ENCODE measurements around the gene TMPRSS13.

TMPRSS13 gene

DNA sequence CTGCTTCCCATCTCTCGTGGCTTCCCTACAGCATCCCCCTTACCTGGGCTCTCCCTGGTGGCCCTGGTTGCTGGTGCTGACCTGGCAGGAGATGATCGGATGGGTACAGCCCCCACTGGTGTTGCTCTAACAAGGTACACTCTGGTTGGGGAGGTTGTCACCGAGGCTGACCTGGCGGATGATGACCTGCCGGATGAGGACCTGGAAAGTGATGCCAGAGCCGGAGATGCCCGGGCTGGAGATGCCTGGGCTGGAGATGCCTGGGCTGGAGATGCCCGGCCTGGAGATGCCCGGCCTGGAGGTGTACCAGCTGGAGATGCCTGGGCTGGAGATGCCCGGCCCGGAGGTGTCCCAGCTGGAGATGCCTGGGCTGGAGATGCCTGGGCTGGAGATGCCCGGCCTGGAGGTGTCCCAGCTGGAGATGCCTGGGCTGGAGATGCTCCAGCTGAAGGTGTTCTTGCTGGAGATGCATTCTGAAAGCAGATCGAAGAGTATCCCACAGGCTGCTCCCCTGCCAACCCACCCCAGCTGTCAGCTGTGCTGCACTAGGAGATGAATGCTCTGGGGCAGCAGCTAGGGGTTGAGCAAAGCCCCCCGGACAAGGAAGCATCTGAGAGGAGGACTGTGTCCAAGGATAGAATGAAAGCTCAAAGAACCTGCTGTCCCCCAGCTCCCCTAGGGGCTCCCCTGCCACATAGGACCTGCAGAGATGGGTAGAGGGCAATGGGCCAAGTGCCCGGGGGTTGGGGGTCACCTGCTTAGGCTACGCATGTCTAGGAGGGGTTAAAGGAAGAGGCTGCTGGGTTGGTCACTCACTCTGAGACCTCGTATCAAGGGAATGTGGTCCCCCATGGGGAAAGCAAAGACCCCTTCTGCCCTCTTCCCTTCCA, 10.6 kb downstream of the TMPRSS13 start:
- Histone ChIP-seq H3K27ac (ENCODE audit: low read depth, low read length) (no peak overlapping the region), H2AFZ (ENCODE audit: low read length, unreplicated experiment) (no peak overlapping the region), H3K4me3 (ENCODE audit: low read depth, low read length) (no peak overlapping the region), H3K27me3 (ENCODE audit: insufficient read depth, low read length) (peaks cover 37% of the 10 kb centered on the region), H3K4me1 (ENCODE audit: control insufficient read depth, insufficient read depth, low read length, unreplicated experiment) (no peaks in the 10 kb centered on the region), H3K36me3 (ENCODE audit: insufficient read depth, low read length) (no peaks in the 10 kb centered on the region), H3K79me2 (ENCODE audit: control insufficient read depth, insufficient read depth, low read length, unreplicated experiment) (no peaks in the 10 kb centered on the region)

DNA sequence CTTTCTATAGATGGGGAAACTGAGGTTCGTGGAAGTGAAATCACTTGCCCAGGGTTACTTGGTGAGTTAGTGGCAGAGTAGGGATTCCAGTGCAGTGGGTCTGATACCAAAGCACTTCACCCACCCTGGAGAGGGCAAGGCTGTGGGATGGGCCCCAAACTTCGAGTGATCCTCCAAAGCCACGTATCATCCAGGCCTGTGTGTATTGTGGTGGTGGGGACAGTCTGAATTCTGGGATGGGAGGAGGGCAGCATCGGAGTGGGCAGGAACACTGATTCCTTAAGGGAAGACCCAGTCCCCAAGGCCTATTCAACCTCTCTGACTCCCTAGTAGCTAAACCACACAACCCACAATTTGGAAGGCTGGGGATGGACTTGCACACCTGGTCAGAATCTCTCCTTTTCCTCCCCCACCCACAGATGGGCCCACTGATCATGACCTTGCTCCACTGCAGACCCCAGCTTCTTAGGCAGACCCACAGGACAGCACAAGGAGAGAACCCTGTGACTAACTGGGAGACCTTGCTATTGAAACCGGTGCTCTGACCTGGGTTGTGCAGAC, 11.5 kb downstream of the TMPRSS13 start:
- Histone ChIP-seq H3K79me2 (ENCODE audit: control insufficient read depth, insufficient read depth, low read length, unreplicated experiment) (no peaks in the 10 kb centered on the region), H3K4me1 (ENCODE audit: control insufficient read depth, insufficient read depth, low read length, unreplicated experiment) (no peaks in the 10 kb centered on the region), H2AFZ (ENCODE audit: low read length, unreplicated experiment) (no peak overlapping the region), H3K36me3 (ENCODE audit: insufficient read depth, low read length) (no peaks in the 10 kb centered on the region), H3K4me3 (ENCODE audit: low read depth, low read length) (no peak overlapping the region), H3K27ac (ENCODE audit: low read depth, low read length) (no peak overlapping the region), H3K27me3 (ENCODE audit: insufficient read depth, low read length) (peaks cover 45% of the 10 kb centered on the region)

DNA sequence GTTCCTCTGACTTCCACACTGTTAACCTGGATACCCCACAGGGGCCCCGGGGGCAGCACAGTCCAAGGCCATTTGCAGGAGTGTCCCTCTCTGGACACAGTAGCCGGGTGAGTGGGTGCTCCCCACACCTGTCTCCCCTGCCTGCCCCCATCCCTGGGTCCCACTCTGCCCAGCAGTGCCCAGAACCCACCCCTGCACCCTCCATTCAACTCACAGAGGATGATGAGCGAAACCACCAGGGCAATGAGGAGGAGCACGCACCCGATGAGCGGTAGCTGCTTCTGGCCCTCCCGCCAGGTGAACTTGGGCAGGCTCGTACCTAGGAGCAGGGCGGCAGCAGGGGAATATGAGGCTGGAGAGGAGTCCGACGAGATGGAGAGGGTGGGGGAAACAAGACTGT, 12.2 kb downstream of the TMPRSS13 start:
- H3K27ac ChIP-seq (ENCODE audit: low read depth, low read length): no peak overlapping the region
- H3K4me1 ChIP-seq (ENCODE audit: control insufficient read depth, insufficient read depth, low read length, unreplicated experiment): no peaks in the 10 kb centered on the region
- H3K27me3 ChIP-seq (ENCODE audit: insufficient read depth, low read length): peaks cover 52% of the 10 kb centered on the region
- no peak overlapping the region for H3K4me3 ChIP-seq (ENCODE audit: low read depth, low read length)
- no peak overlapping the region for H2AFZ ChIP-seq (ENCODE audit: low read length, unreplicated experiment)
- no peaks in the 10 kb centered on the region for H3K36me3 ChIP-seq (ENCODE audit: insufficient read depth, low read length)
- no peaks in the 10 kb centered on the region for H3K79me2 ChIP-seq (ENCODE audit: control insufficient read depth, insufficient read depth, low read length, unreplicated experiment)

DNA sequence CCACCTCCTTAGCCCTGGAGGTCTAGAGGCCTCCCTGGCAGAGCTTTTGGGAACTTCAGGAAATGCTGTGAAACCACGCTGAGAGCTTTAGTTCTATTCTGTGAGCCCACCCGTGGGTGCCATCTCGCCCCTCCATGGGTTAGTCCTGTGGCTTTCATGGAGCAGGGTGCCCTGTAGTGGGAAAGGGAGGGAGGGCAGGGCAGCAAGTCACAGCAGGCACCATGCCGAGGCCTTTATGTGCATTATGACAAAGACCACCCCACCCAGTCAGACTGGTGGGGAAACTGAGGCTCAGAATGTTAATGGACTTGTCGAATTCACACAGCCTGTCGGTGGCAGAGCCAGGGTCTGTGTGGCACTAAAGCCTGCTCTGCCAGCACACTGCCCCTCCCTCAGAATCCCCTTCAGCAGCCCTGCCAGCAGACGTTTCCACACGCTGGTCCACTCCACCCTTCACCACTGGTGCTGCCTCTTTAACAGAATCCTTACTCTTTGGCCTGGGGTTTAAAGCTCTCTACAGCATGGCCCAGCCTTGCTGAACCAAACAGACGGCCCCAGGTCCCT, 13.4 kb downstream of the TMPRSS13 start:
- Histone ChIP-seq H3K36me3 (ENCODE audit: insufficient read depth, low read length) (no peaks in the 10 kb centered on the region), H3K79me2 (ENCODE audit: control insufficient read depth, insufficient read depth, low read length, unreplicated experiment) (no peaks in the 10 kb centered on the region), H2AFZ (ENCODE audit: low read length, unreplicated experiment) (no peak overlapping the region), H3K4me3 (ENCODE audit: low read depth, low read length) (no peak overlapping the region), H3K4me1 (ENCODE audit: control insufficient read depth, insufficient read depth, low read length, unreplicated experiment) (no peaks in the 10 kb centered on the region), H3K27ac (ENCODE audit: low read depth, low read length) (no peak overlapping the region), H3K27me3 (ENCODE audit: insufficient read depth, low read length) (peaks cover 57% of the 10 kb centered on the region)

DNA sequence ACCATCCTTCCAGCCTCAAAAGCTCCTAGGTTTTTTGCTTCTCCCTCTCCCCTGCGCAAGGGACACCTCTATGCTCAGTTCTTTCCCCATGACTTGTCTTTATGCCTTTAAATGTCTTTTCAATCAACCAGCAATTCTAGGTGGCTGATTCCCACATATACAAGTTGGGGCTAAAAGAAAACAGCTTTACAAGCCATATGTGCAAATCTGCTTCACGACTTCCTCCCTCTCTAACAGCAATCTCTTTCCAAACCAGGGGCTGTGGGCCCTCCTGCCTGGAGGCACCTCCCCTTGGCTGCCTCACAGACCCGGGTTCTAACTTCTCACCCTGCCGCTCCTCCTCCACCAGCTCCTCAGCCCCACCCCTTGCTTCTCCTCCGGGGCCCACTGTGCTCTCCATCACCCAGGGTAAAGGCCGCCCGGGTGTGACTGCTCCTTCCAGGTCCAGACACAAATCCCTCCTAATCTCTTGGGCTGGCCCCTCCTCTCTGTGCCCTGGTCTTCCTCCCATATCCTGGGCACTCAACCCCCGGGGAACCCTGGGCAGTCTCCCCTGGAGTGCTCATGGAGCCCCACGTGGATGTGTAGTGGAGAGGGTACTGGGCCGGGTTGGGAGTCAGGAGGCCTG, 14.1 kb downstream of the TMPRSS13 start:
- no peaks in the 10 kb centered on the region for H3K36me3 ChIP-seq (ENCODE audit: insufficient read depth, low read length)
- no peaks in the 10 kb centered on the region for H3K4me1 ChIP-seq (ENCODE audit: control insufficient read depth, insufficient read depth, low read length, unreplicated experiment)
- H2AFZ ChIP-seq (ENCODE audit: low read length, unreplicated experiment): no peak overlapping the region
- H3K4me3 ChIP-seq (ENCODE audit: low read depth, low read length): no peak overlapping the region
- H3K27me3 ChIP-seq (ENCODE audit: insufficient read depth, low read length): peaks cover 57% of the 10 kb centered on the region
- no peak overlapping the region for H3K27ac ChIP-seq (ENCODE audit: low read depth, low read length)
- H3K79me2 ChIP-seq (ENCODE audit: control insufficient read depth, insufficient read depth, low read length, unreplicated experiment): no peaks in the 10 kb centered on the region

DNA sequence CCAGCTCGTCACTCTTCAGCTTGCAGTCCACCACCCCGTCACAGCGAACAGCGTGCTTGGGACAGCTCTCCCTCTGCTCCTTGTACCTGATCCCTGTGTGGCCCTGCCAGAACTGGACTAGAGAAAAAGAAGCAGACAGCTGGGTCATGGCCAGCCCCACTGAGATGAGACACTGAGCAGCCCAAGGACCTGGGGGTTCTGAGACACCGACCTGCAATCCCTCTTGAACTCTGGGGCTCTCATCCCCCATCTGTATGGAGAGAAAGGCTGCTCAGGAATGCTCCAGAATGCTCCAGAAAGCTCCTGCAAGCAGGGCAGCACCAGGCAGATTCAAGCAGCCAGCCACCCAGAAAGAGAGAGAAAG, 14.8 kb downstream of the TMPRSS13 start:
- H3K27me3 ChIP-seq (ENCODE audit: insufficient read depth, low read length): peaks cover 53% of the 10 kb centered on the region
- H3K79me2 ChIP-seq (ENCODE audit: control insufficient read depth, insufficient read depth, low read length, unreplicated experiment): no peaks in the 10 kb centered on the region
- H3K4me1 ChIP-seq (ENCODE audit: control insufficient read depth, insufficient read depth, low read length, unreplicated experiment): no peaks in the 10 kb centered on the region
- H2AFZ ChIP-seq (ENCODE audit: low read length, unreplicated experiment): no peak overlapping the region
- no peak overlapping the region for H3K27ac ChIP-seq (ENCODE audit: low read depth, low read length)
- no peaks in the 10 kb centered on the region for H3K36me3 ChIP-seq (ENCODE audit: insufficient read depth, low read length)
- no peak overlapping the region for H3K4me3 ChIP-seq (ENCODE audit: low read depth, low read length)

DNA sequence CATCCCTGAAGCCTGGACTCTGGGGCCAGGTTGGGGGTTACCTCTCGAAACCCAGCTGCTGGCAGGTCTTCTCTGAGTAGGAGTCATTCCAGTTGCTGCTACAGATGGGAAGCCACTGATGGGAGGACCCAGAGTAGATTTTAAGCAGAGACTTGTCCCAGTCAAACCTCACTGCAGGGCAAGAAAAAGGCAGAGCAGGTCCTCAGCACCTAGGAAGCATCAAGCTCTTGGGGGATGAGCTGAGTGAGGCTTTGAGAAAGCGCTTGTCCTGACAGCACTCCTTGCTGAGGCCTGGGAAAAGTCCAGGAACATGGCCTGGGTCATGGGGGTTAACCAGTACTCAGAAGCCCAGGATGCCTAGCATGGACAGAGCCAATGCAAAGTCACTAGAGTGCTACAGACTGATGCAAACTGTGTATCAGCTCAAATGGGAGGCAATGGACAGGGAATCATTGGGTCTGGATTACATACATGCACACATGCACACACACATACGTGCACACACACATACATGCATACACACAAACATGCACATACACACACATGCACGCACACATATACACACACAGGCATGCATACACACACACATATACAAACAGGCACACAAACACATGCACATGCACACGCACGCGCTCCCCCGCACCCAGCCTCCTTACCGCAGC, 15.3 kb downstream of the TMPRSS13 start:
- Histone ChIP-seq H3K4me3 (ENCODE audit: low read depth, low read length) (no peak overlapping the region), H3K27me3 (ENCODE audit: insufficient read depth, low read length) (peaks cover 52% of the 10 kb centered on the region), H2AFZ (ENCODE audit: low read length, unreplicated experiment) (no peak overlapping the region), H3K27ac (ENCODE audit: low read depth, low read length) (no peak overlapping the region), H3K79me2 (ENCODE audit: control insufficient read depth, insufficient read depth, low read length, unreplicated experiment) (no peaks in the 10 kb centered on the region), H3K36me3 (ENCODE audit: insufficient read depth, low read length) (no peaks in the 10 kb centered on the region), H3K4me1 (ENCODE audit: control insufficient read depth, insufficient read depth, low read length, unreplicated experiment) (no peaks in the 10 kb centered on the region)

DNA sequence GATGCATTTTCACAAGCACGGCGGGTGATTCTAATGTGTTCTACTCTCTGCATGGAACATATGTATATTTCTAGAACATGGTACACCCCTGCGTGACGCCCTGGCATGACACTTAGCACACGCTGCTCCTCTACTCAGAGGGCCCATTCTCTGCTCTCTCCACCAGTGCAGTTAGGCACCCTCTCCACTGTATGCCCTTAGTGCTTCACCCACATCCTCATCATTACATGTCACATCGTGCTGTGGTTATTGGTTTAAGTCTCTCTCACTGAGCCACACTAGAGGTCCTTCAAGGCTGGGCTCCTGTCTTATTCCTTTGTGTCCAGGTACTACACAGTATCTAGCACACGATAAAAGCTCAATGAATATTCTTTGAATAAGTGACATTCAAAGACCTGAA, 16.7 kb downstream of the TMPRSS13 start:
- peaks cover 47% of the 10 kb centered on the region for H3K27me3 ChIP-seq (ENCODE audit: insufficient read depth, low read length)
- no peak overlapping the region for H3K27ac ChIP-seq (ENCODE audit: low read depth, low read length)
- no peaks in the 10 kb centered on the region for H3K79me2 ChIP-seq (ENCODE audit: control insufficient read depth, insufficient read depth, low read length, unreplicated experiment)
- no peaks in the 10 kb centered on the region for H3K36me3 ChIP-seq (ENCODE audit: insufficient read depth, low read length)
- no peak overlapping the region for H2AFZ ChIP-seq (ENCODE audit: low read length, unreplicated experiment)
- peaks cover 2% of the 10 kb centered on the region for H3K4me1 ChIP-seq (ENCODE audit: control insufficient read depth, insufficient read depth, low read length, unreplicated experiment)
- no peak overlapping the region for H3K4me3 ChIP-seq (ENCODE audit: low read depth, low read length)

DNA sequence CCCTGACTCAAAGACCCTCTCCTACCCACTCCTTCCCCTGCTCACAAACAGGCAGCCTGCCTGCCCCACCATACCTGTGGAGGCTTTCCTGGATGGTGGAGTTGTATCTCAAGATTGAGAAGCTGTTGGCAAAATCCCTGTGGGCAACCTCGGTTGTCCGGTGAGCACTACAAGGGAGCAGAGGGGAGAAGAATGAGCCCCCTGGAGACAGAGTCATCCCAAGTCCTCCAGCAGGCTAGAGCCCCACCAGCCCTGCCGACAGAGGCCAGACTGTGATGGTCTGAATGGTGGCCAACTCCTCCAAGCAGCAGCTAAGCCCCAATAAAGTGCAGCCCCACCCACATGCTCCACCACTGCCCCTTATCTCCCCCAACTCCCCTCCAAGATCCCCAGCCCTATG, 17.5 kb downstream of the TMPRSS13 start:
- peaks cover 4% of the 10 kb centered on the region for H3K4me1 ChIP-seq (ENCODE audit: control insufficient read depth, insufficient read depth, low read length, unreplicated experiment)

DNA sequence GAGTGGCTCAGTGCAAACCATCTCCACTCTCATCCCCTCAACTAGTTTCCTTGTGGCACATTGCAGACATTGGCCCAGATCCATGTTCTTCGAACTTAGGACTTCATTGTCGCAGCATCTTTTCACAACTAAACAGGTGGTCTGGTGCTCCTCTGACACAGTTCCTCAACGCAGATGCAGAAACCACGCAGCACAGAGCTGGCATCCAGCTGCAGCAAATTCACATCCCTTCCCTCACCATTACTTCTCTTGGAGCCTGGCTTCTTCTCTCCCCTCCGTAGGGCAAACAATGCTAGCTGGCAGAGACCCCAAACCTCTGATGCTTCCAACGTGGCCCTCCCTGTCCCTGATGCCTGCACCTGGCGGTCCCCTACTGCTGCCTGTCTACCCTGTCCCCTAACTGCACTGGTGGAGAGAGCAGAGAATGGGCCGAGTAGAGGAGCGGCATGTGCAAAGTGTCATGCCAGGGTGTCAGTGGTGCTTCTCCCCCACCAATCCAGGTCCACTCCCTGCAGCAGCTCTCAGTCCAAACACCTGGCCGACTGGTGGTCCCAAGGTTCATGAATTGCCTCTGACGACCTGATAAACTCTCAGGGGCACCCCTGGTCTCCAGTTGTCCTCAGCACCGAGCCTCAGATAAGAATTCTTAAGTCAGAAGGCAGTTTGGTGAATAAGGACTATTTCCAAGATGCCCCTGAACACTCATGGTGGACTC, 18.1 kb downstream of the TMPRSS13 start:
- H2AFZ ChIP-seq (ENCODE audit: low read length, unreplicated experiment): no peak overlapping the region
- no peak overlapping the region for H3K4me3 ChIP-seq (ENCODE audit: low read depth, low read length)
- H3K27me3 ChIP-seq (ENCODE audit: insufficient read depth, low read length): peaks cover 39% of the 10 kb centered on the region
- peaks cover 4% of the 10 kb centered on the region for H3K4me1 ChIP-seq (ENCODE audit: control insufficient read depth, insufficient read depth, low read length, unreplicated experiment)
- no peaks in the 10 kb centered on the region for H3K79me2 ChIP-seq (ENCODE audit: control insufficient read depth, insufficient read depth, low read length, unreplicated experiment)
- no peak overlapping the region for H3K27ac ChIP-seq (ENCODE audit: low read depth, low read length)
- H3K36me3 ChIP-seq (ENCODE audit: insufficient read depth, low read length): no peaks in the 10 kb centered on the region

More for the DNA sequence above, 17.5 kb downstream of the TMPRSS13 start:
- Histone ChIP-seq H3K27ac (ENCODE audit: low read depth, low read length) (no peak overlapping the region), H3K79me2 (ENCODE audit: control insufficient read depth, insufficient read depth, low read length, unreplicated experiment) (no peaks in the 10 kb centered on the region), H2AFZ (ENCODE audit: low read length, unreplicated experiment) (no peak overlapping the region), H3K27me3 (ENCODE audit: insufficient read depth, low read length) (peaks cover 40% of the 10 kb centered on the region), H3K4me3 (ENCODE audit: low read depth, low read length) (no peak overlapping the region), H3K36me3 (ENCODE audit: insufficient read depth, low read length) (no peaks in the 10 kb centered on the region)

All from ACC112 (cell line).